Epithelial cell of esophagus (primary cell): ENCODE results near the gene STARD6.
"Not testable (repeated sequence)": the region's sequence is repeated elsewhere in the genome, so short reads cannot be mapped to it uniquely, and the experiment has no call there.

ENCODE experiments used
- DNase-seq: peaks from one replicate; pipeline ENCODE4 v3.0.0; 2010; ENCODE audit warnings: low read depth
- H3K4me3 ChIP-seq: 2 replicates; pipeline ENCODE4 v1.5.1; 2011; ENCODE audit warnings: mild to moderate bottlenecking, low read length, control low read depth
- CTCF ChIP-seq: IDR thresholded peaks from 2 replicates; pipeline ENCODE4 v1.5.1; 2011; ENCODE audit warnings: low read depth, mild to moderate bottlenecking, low read length, control low read depth, inconsistent platforms; ENCODE audit not compliant: insufficient read depth; ENCODE audit errors: missing control alignments

The STARD6 gene

GRCh38 chr18:54389143-54389505, 31.5 kb upstream of the STARD6 start:
- no peak for TF ChIP-seq CTCF
- DNase-seq, result peak; percentile 8
- H3K4me3 ChIP-seq, result no peak overlapping the region

- no peak overlapping the region for H3K4me3 ChIP-seq
- DNase-seq, result peak; percentile 87
- TF ChIP-seq CTCF, result no peak
Measured at GRCh38 chr18:54388203-54389142, 30.8 kb upstream of the STARD6 start.

GRCh38 chr18:54387631-54388030, 30.0 kb upstream of the STARD6 start:
- DNase-seq, result peak; percentile 17
- no peak for TF ChIP-seq CTCF
- H3K4me3 ChIP-seq, result no peak overlapping the region

- not testable (repeated sequence) for H3K4me3 ChIP-seq, DNase-seq
Measured at GRCh38 chr18:54386800-54387495, 29.3 kb upstream of the STARD6 start.

- DNase-seq, result no peak
- H3K4me3 ChIP-seq, result no peak overlapping the region
- TF ChIP-seq CTCF, result no peak
Measured at GRCh38 chr18:54386043-54386442, 28.4 kb upstream of the STARD6 start.

GRCh38 chr18:54382733-54383252, 25.1 kb upstream of the STARD6 start:
- TF ChIP-seq CTCF, result no peak
- no peak for DNase-seq
- H3K4me3 ChIP-seq, result no peak overlapping the region

- TF ChIP-seq CTCF, result no peak
- no peak overlapping the region for H3K4me3 ChIP-seq
- no peak for DNase-seq
Measured at GRCh38 chr18:54382076-54382475, 24.4 kb upstream of the STARD6 start.
